Measurements from ENCODE around the gene FAM13A.

FAM13A gene

GRCh38 chr4:88870428-88870827, 186.6 kb downstream of the FAM13A start:
- no peak overlapping the region for H3K9ac ChIP-seq (ENCODE audit: low read length in 5 of 5)
- H3K27me3 ChIP-seq (ENCODE audit: control insufficient read depth in 5 of 5, insufficient read depth in 4 of 5, low read length in 5 of 5), result no peaks in the 10 kb centered on the region
- H3K27ac ChIP-seq (ENCODE audit: low read depth, low read length), result no peak overlapping the region
- H3K36me3 ChIP-seq (ENCODE audit: control insufficient read depth in 5 of 5, insufficient read depth in 5 of 5, low read length in 5 of 5), result no peaks in the 10 kb centered on the region
- H3K9me3 ChIP-seq (ENCODE audit: control insufficient read depth in 5 of 5, low read length in 5 of 5), result no peaks in the 10 kb centered on the region
- no peaks in the 10 kb centered on the region for H3K4me1 ChIP-seq (ENCODE audit: control insufficient read depth in 5 of 5, insufficient read depth in 5 of 5, low read length in 5 of 5)
- no peak overlapping the region for H3K4me3 ChIP-seq (ENCODE audit: low read depth in 1 of 5, low read length in 5 of 5)

- Histone ChIP-seq H3K27ac (ENCODE audit: low read depth, low read length) (no peak overlapping the region), H3K9me3 (ENCODE audit: control insufficient read depth in 5 of 5, low read length in 5 of 5) (no peaks in the 10 kb centered on the region), H3K27me3 (ENCODE audit: control insufficient read depth in 5 of 5, insufficient read depth in 4 of 5, low read length in 5 of 5) (no peaks in the 10 kb centered on the region), H3K4me3 (ENCODE audit: low read depth in 1 of 5, low read length in 5 of 5) (no peak overlapping the region), H3K9ac (ENCODE audit: low read length in 5 of 5) (no peak overlapping the region), H3K36me3 (ENCODE audit: control insufficient read depth in 5 of 5, insufficient read depth in 5 of 5, low read length in 5 of 5) (no peaks in the 10 kb centered on the region), H3K4me1 (ENCODE audit: control insufficient read depth in 5 of 5, insufficient read depth in 5 of 5, low read length in 5 of 5) (no peaks in the 10 kb centered on the region)
Observed at GRCh38 chr4:88868510-88868909, 188.5 kb downstream of the FAM13A start.

- H3K27ac ChIP-seq (ENCODE audit: low read depth, low read length), result no peak overlapping the region
Observed at GRCh38 chr4:88866862-88867550, 190.0 kb downstream of the FAM13A start.

GRCh38 chr4:88865466-88865865, 191.5 kb downstream of the FAM13A start:
- H3K4me3 ChIP-seq (ENCODE audit: low read depth in 1 of 5, low read length in 5 of 5), result no peak overlapping the region
- H3K36me3 ChIP-seq (ENCODE audit: control insufficient read depth in 5 of 5, insufficient read depth in 5 of 5, low read length in 5 of 5), result no peaks in the 10 kb centered on the region
- no peak overlapping the region for H3K9ac ChIP-seq (ENCODE audit: low read length in 5 of 5)
- H3K4me1 ChIP-seq (ENCODE audit: control insufficient read depth in 5 of 5, insufficient read depth in 5 of 5, low read length in 5 of 5), result peaks cover 0 to 5% (median 0%) of the 10 kb centered on the region in 5 donors
- no peaks in the 10 kb centered on the region for H3K9me3 ChIP-seq (ENCODE audit: control insufficient read depth in 5 of 5, low read length in 5 of 5)
- H3K27ac ChIP-seq (ENCODE audit: low read depth, low read length), result no peak overlapping the region
- H3K27me3 ChIP-seq (ENCODE audit: control insufficient read depth in 5 of 5, insufficient read depth in 4 of 5, low read length in 5 of 5), result no peaks in the 10 kb centered on the region

More at GRCh38 chr4:88866862-88867550, 190.0 kb downstream of the FAM13A start:
- H3K4me3 ChIP-seq (ENCODE audit: low read depth in 1 of 5, low read length in 5 of 5), result no peak overlapping the region
- no peak overlapping the region for H3K9ac ChIP-seq (ENCODE audit: low read length in 5 of 5)
- H3K4me1 ChIP-seq (ENCODE audit: control insufficient read depth in 5 of 5, insufficient read depth in 5 of 5, low read length in 5 of 5), result no peaks in the 10 kb centered on the region
- no peaks in the 10 kb centered on the region for H3K9me3 ChIP-seq (ENCODE audit: control insufficient read depth in 5 of 5, low read length in 5 of 5)
- H3K27me3 ChIP-seq (ENCODE audit: control insufficient read depth in 5 of 5, insufficient read depth in 4 of 5, low read length in 5 of 5), result no peaks in the 10 kb centered on the region
- no peaks in the 10 kb centered on the region for H3K36me3 ChIP-seq (ENCODE audit: control insufficient read depth in 5 of 5, insufficient read depth in 5 of 5, low read length in 5 of 5)

- Histone ChIP-seq H3K9me3 (ENCODE audit: control insufficient read depth in 5 of 5, low read length in 5 of 5) (no peaks in the 10 kb centered on the region), H3K27ac (ENCODE audit: low read depth, low read length) (no peak overlapping the region), H3K4me1 (ENCODE audit: control insufficient read depth in 5 of 5, insufficient read depth in 5 of 5, low read length in 5 of 5) (peaks cover 0 to 8% (median 0%) of the 10 kb centered on the region in 5 donors), H3K9ac (ENCODE audit: low read length in 5 of 5) (no peak overlapping the region), H3K27me3 (ENCODE audit: control insufficient read depth in 5 of 5, insufficient read depth in 4 of 5, low read length in 5 of 5) (no peaks in the 10 kb centered on the region), H3K36me3 (ENCODE audit: control insufficient read depth in 5 of 5, insufficient read depth in 5 of 5, low read length in 5 of 5) (no peaks in the 10 kb centered on the region), H3K4me3 (ENCODE audit: low read depth in 1 of 5, low read length in 5 of 5) (no peak overlapping the region)
Observed at GRCh38 chr4:88865046-88865445, 191.9 kb downstream of the FAM13A start.

- H3K4me3 ChIP-seq (ENCODE audit: low read depth in 1 of 5, low read length in 5 of 5), result no peak overlapping the region
- H3K27ac ChIP-seq (ENCODE audit: low read depth, low read length), result no peak overlapping the region
- peaks cover 0 to 24% (median 13%) of the 10 kb centered on the region in 5 donors for H3K4me1 ChIP-seq (ENCODE audit: control insufficient read depth in 5 of 5, insufficient read depth in 5 of 5, low read length in 5 of 5)
- H3K27me3 ChIP-seq (ENCODE audit: control insufficient read depth in 5 of 5, insufficient read depth in 4 of 5, low read length in 5 of 5), result no peaks in the 10 kb centered on the region
- no peak overlapping the region for H3K9ac ChIP-seq (ENCODE audit: low read length in 5 of 5)
- H3K9me3 ChIP-seq (ENCODE audit: control insufficient read depth in 5 of 5, low read length in 5 of 5), result no peaks in the 10 kb centered on the region
- H3K36me3 ChIP-seq (ENCODE audit: control insufficient read depth in 5 of 5, insufficient read depth in 5 of 5, low read length in 5 of 5), result no peaks in the 10 kb centered on the region
Observed at GRCh38 chr4:88860586-88860985, 196.4 kb downstream of the FAM13A start.

- no peaks in the 10 kb centered on the region for H3K27me3 ChIP-seq (ENCODE audit: control insufficient read depth in 5 of 5, insufficient read depth in 4 of 5, low read length in 5 of 5)
- no peaks in the 10 kb centered on the region for H3K36me3 ChIP-seq (ENCODE audit: control insufficient read depth in 5 of 5, insufficient read depth in 5 of 5, low read length in 5 of 5)
- H3K4me3 ChIP-seq (ENCODE audit: low read depth in 1 of 5, low read length in 5 of 5), result peak overlapping the region in 1 of 5 donors; percentile 22
- peak overlapping the region in 1 of 5 donors; percentile 40 for H3K9ac ChIP-seq (ENCODE audit: low read length in 5 of 5)
- H3K4me1 ChIP-seq (ENCODE audit: control insufficient read depth in 5 of 5, insufficient read depth in 5 of 5, low read length in 5 of 5), result peaks cover 0 to 24% (median 13%) of the 10 kb centered on the region in 5 donors
- H3K9me3 ChIP-seq (ENCODE audit: control insufficient read depth in 5 of 5, low read length in 5 of 5), result no peaks in the 10 kb centered on the region
- no peak overlapping the region for H3K27ac ChIP-seq (ENCODE audit: low read depth, low read length)
Observed at GRCh38 chr4:88859191-88859812, 197.7 kb downstream of the FAM13A start.

GRCh38 chr4:88858752-88859151, 198.2 kb downstream of the FAM13A start:
- Histone ChIP-seq H3K4me3 (ENCODE audit: low read depth in 1 of 5, low read length in 5 of 5) (peak overlapping the region in 1 of 5 donors; percentile 22), H3K9ac (ENCODE audit: low read length in 5 of 5) (no peak overlapping the region), H3K27me3 (ENCODE audit: control insufficient read depth in 5 of 5, insufficient read depth in 4 of 5, low read length in 5 of 5) (no peaks in the 10 kb centered on the region), H3K9me3 (ENCODE audit: control insufficient read depth in 5 of 5, low read length in 5 of 5) (no peaks in the 10 kb centered on the region), H3K4me1 (ENCODE audit: control insufficient read depth in 5 of 5, insufficient read depth in 5 of 5, low read length in 5 of 5) (peaks cover 0 to 24% (median 13%) of the 10 kb centered on the region in 5 donors), H3K27ac (ENCODE audit: low read depth, low read length) (no peak overlapping the region), H3K36me3 (ENCODE audit: control insufficient read depth in 5 of 5, insufficient read depth in 5 of 5, low read length in 5 of 5) (no peaks in the 10 kb centered on the region)

GRCh38 chr4:88857588-88857987, 199.4 kb downstream of the FAM13A start:
- Histone ChIP-seq H3K4me1 (ENCODE audit: control insufficient read depth in 5 of 5, insufficient read depth in 5 of 5, low read length in 5 of 5) (peaks cover 0 to 24% (median 13%) of the 10 kb centered on the region in 5 donors), H3K4me3 (ENCODE audit: low read depth in 1 of 5, low read length in 5 of 5) (no peak overlapping the region), H3K27ac (ENCODE audit: low read depth, low read length) (no peak overlapping the region), H3K27me3 (ENCODE audit: control insufficient read depth in 5 of 5, insufficient read depth in 4 of 5, low read length in 5 of 5) (no peaks in the 10 kb centered on the region), H3K9ac (ENCODE audit: low read length in 5 of 5) (no peak overlapping the region), H3K9me3 (ENCODE audit: control insufficient read depth in 5 of 5, low read length in 5 of 5) (no peaks in the 10 kb centered on the region), H3K36me3 (ENCODE audit: control insufficient read depth in 5 of 5, insufficient read depth in 5 of 5, low read length in 5 of 5) (no peaks in the 10 kb centered on the region)

- no peaks in the 10 kb centered on the region for H3K36me3 ChIP-seq (ENCODE audit: control insufficient read depth in 5 of 5, insufficient read depth in 5 of 5, low read length in 5 of 5)
- H3K4me1 ChIP-seq (ENCODE audit: control insufficient read depth in 5 of 5, insufficient read depth in 5 of 5, low read length in 5 of 5), result peaks cover 0 to 13% (median 12%) of the 10 kb centered on the region in 5 donors
- no peak overlapping the region for H3K27ac ChIP-seq (ENCODE audit: low read depth, low read length)
- no peaks in the 10 kb centered on the region for H3K9me3 ChIP-seq (ENCODE audit: control insufficient read depth in 5 of 5, low read length in 5 of 5)
- H3K4me3 ChIP-seq (ENCODE audit: low read depth in 1 of 5, low read length in 5 of 5), result no peak overlapping the region
- H3K9ac ChIP-seq (ENCODE audit: low read length in 5 of 5), result no peak overlapping the region
- no peaks in the 10 kb centered on the region for H3K27me3 ChIP-seq (ENCODE audit: control insufficient read depth in 5 of 5, insufficient read depth in 4 of 5, low read length in 5 of 5)
Observed at GRCh38 chr4:88854481-88854880, 202.5 kb downstream of the FAM13A start.
